Measurements from ENCODE around the gene COA8. TPM values are rescaled to one million over a fixed set of nuclear protein-coding genes. Genes with fewer than 3 reads are reported as not detected.

Gene COA8
- total and polyA plus RNA-seq, 7 donors, result 33.9 to 67.3 (median 38.2) TPM

GRCh38 chr14:103542605-103543088 is 20.1 kb upstream of the COA8 start:
- Histone ChIP-seq H3K27me3 (no peaks in the 10 kb centered on the region), H3K4me1 (peaks cover 0 to 96% (median 93%) of the 10 kb centered on the region in 4 donors), H3K9me3 (no peaks in the 10 kb centered on the region), H3K27ac (peak overlapping the region; percentile 92 to 98 (median 94)), H3K4me3 (peak overlapping the region in 2 of 4 donors; percentile 5 to 11), H3K36me3 (no peaks in the 10 kb centered on the region)
- peak; percentile 86 for DNase-seq
- peak in 2 of 4 donors; percentile 25 to 46 for TF ChIP-seq POLR2AphosphoS5 (IDR thresholded peaks at IDR 0.05)
- TF ChIP-seq, protein P1, sequence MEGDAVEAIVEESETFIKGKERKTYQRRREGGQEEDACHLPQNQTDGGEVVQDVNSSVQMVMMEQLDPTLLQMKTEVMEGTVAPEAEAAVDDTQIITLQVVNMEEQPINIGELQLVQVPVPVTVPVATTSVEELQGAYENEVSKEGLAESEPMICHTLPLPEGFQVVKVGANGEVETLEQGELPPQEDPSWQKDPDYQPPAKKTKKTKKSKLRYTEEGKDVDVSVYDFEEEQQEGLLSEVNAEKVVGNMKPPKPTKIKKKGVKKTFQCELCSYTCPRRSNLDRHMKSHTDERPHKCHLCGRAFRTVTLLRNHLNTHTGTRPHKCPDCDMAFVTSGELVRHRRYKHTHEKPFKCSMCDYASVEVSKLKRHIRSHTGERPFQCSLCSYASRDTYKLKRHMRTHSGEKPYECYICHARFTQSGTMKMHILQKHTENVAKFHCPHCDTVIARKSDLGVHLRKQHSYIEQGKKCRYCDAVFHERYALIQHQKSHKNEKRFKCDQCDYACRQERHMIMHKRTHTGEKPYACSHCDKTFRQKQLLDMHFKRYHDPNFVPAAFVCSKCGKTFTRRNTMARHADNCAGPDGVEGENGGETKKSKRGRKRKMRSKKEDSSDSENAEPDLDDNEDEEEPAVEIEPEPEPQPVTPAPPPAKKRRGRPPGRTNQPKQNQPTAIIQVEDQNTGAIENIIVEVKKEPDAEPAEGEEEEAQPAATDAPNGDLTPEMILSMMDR (IDR thresholded peaks at IDR 0.05), result no peak
- intact Hi-C loops (cut with DNase I), result no loop called here
- 10 to 31% methylated on average over 18 of the region's 18 CpGs for WGBS, 2 donors

DNA sequence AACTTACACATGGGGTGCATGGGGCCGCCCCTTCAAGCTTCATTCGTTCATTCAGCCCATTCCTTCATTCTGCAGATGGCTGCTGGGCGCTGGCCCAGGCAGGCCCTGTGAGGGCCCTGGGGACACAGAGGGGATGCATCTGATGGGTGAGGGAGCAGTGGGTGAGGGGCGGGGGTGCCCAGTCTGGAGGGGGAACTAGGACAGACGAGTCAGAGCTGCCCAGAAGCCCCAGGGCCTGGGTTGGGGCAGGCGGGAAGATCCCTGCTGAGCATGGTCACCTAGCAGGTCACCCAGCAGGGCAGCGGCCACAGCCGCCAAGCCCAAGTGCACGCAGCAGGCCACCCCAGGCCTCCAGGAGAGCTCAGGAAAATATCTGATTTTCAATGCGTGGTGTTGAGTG is 19.6 kb upstream of the COA8 start:
- H3K4me1 ChIP-seq, result peaks cover 0 to 93% (median 90%) of the 10 kb centered on the region in 4 donors
- intact Hi-C loops (cut with DNase I), result no loop called here

GRCh38 chr14:103543721-103544387 is 18.9 kb upstream of the COA8 start:
- Histone ChIP-seq H3K27ac (peak overlapping the region; percentile 92 to 98 (median 94)), H3K36me3 (no peaks in the 10 kb centered on the region), H3K9me3 (no peaks in the 10 kb centered on the region), H3K4me1 (peaks cover 0 to 93% (median 90%) of the 10 kb centered on the region in 4 donors), H3K4me3 (peak overlapping the region in 1 of 4 donors; percentile 3), H3K27me3 (no peaks in the 10 kb centered on the region)
- TF ChIP-seq EP300 (IDR thresholded peaks at IDR 0.05) (no peak), POLR2A (IDR thresholded peaks at IDR 0.05) (no peak), POLR2AphosphoS5 (IDR thresholded peaks at IDR 0.05) (peak in 3 of 4 donors; percentile 30 to 41 (median 38))
- TF ChIP-seq, protein P1 (IDR thresholded peaks at IDR 0.05), result peak in 1 of 4 experiments; percentile 16
- WGBS, 2 donors, result 68 to 83% methylated on average over 19 of the region's 19 CpGs
- intact Hi-C loops (cut with DNase I), result no loop called here
- DNase-seq, result peak; percentile 84

More for the DNA sequence above, 19.6 kb upstream of the COA8 start:
- DNase-seq, result no peak
- Histone ChIP-seq H3K27me3 (no peaks in the 10 kb centered on the region), H3K27ac (peak overlapping the region; percentile 92 to 98 (median 94)), H3K36me3 (no peaks in the 10 kb centered on the region), H3K9me3 (no peaks in the 10 kb centered on the region), H3K4me3 (no peak overlapping the region)
- TF ChIP-seq, protein P1 (IDR thresholded peaks at IDR 0.05), result no peak
- whole genome bisulfite sequencing, 2 donors, result 76 to 80% methylated on average over 10 of the region's 10 CpGs

DNA sequence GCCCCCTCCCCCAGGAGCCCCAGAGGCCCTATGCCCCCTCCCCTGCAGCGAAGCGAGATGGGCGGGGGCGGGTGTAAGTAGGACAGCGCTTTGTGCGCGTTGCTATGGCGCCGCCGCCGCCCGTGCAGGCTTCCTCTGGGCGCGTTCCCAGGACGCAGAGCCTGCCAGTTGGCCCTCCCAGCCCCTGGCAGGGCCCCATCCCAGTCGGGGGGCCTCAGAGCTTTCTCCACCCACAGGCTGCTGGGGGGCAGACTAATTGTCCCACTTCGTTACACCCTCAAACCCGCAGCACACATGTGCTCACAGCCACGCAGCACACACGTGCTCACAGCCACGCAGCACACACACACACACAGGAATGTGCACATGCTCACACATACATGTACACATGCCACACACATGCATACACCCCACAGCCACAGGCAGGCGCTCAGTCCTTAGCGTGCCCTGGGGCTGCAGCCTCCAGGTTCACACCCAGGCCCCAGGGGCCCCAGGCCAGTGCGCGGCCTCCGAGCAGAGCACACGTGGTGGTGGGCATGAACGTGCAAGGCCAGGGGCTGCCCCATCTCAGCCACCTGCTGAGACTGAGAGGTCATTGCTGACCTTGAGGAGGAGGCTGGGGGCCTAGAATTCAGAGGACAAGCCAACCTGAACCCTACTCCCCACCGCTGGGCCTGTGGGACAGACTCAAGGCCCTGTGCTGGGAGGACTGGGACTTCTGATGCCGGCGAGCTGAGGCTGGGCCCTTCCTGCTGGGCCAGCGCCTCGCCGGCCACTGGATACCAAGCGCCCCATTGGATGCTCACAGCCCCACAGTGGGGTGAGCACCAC is 18.2 kb upstream of the COA8 start:
- intact Hi-C loops (cut with DNase I), result loop anchor here (1.0 kb wide), 1 partner anchor 44 kb away; no protein-coding TSS in a partner anchor
- Histone ChIP-seq H3K27ac (peak overlapping the region; percentile 92 to 98 (median 94)), H3K27me3 (no peaks in the 10 kb centered on the region), H3K9me3 (no peaks in the 10 kb centered on the region), H3K4me3 (peak overlapping the region in 1 of 4 donors; percentile 3), H3K36me3 (no peaks in the 10 kb centered on the region), H3K4me1 (peaks cover 0 to 93% (median 90%) of the 10 kb centered on the region in 4 donors)
- peak in 2 of 4 donors; percentile 31 to 43 for TF ChIP-seq POLR2AphosphoS5 (IDR thresholded peaks at IDR 0.05)
- TF ChIP-seq, protein P1 (IDR thresholded peaks at IDR 0.05), result no peak
- WGBS, 2 donors, result 48 to 75% methylated on average over 35 of the region's 35 CpGs
- peak; percentile 86 for DNase-seq

All from sigmoid colon (tissue), 7 donors.